GM19324 (cell line): ENCODE data around the gene PTPRA.
A peak's percentile ranks its signal among the peaks of the same experiment; 100 is the strongest.

Source experiments
- ATAC-seq: cut with Tn5 transposase; IDR thresholded peaks from one replicate; pipeline ENCODE4 v1.9.1; 2021; ENCODE audit warnings: mild to moderate bottlenecking, moderate library complexity; ENCODE audit not compliant: unreplicated experiment, low FRiP score

PTPRA gene

GRCh38 chr20:2849529-2849928 lies 23.8 kb upstream of the PTPRA start:
- no peak for ATAC-seq

- ATAC-seq = no peak
Observed at GRCh38 chr20:2851086-2851485, 22.2 kb upstream of the PTPRA start.

- no peak for ATAC-seq
Observed at GRCh38 chr20:2858591-2858990, 14.7 kb upstream of the PTPRA start.

GRCh38 chr20:2859330-2860121 lies 13.8 kb upstream of the PTPRA start:
- no peak for ATAC-seq

- ATAC-seq = no peak
Observed at GRCh38 chr20:2864626-2865025, 8.7 kb upstream of the PTPRA start.

GRCh38 chr20:2865101-2865500 lies 8.2 kb upstream of the PTPRA start:
- no peak for ATAC-seq

- ATAC-seq = no peak
Observed at GRCh38 chr20:2865630-2866029, 7.7 kb upstream of the PTPRA start.

GRCh38 chr20:2866236-2866635 lies 7.0 kb upstream of the PTPRA start:
- no peak for ATAC-seq

GRCh38 chr20:2867081-2867864 lies 6.0 kb upstream of the PTPRA start:
- no peak for ATAC-seq

- no peak for ATAC-seq
Observed at GRCh38 chr20:2869381-2869780, 3.9 kb upstream of the PTPRA start.

GRCh38 chr20:2871111-2871465 lies 2.2 kb upstream of the PTPRA start:
- ATAC-seq = no peak

- no peak for ATAC-seq
Observed at GRCh38 chr20:2871661-2872458, 1.4 kb upstream of the PTPRA start.

GRCh38 chr20:2872459-2873009 lies 747 bp upstream of the PTPRA start:
- peak; percentile 7 for ATAC-seq

GRCh38 chr20:2873747-2874041 lies 413 bp downstream of the PTPRA start:
- peak; percentile 61 for ATAC-seq

- no peak for ATAC-seq
Observed at GRCh38 chr20:2874456-2874855, 1.2 kb downstream of the PTPRA start.

- ATAC-seq = no peak
Observed at GRCh38 chr20:2875690-2876203, 2.5 kb downstream of the PTPRA start.

- ATAC-seq = no peak
Observed at GRCh38 chr20:2878515-2878914, 5.2 kb downstream of the PTPRA start.

- ATAC-seq = no peak
Observed at GRCh38 chr20:2879146-2879545, 5.9 kb downstream of the PTPRA start.

GRCh38 chr20:2880650-2881049 lies 7.4 kb downstream of the PTPRA start:
- ATAC-seq = no peak

- no peak for ATAC-seq
Observed at GRCh38 chr20:2883726-2884637, 10.7 kb downstream of the PTPRA start.
